ENCODE results near the gene POLL. TPM values are rescaled to one million over a fixed set of nuclear protein-coding genes. Genes with fewer than 3 reads are reported as not detected.

POLL gene
- total RNA-seq, 1 donor from 2014 or later = 47.3 TPM

DNA sequence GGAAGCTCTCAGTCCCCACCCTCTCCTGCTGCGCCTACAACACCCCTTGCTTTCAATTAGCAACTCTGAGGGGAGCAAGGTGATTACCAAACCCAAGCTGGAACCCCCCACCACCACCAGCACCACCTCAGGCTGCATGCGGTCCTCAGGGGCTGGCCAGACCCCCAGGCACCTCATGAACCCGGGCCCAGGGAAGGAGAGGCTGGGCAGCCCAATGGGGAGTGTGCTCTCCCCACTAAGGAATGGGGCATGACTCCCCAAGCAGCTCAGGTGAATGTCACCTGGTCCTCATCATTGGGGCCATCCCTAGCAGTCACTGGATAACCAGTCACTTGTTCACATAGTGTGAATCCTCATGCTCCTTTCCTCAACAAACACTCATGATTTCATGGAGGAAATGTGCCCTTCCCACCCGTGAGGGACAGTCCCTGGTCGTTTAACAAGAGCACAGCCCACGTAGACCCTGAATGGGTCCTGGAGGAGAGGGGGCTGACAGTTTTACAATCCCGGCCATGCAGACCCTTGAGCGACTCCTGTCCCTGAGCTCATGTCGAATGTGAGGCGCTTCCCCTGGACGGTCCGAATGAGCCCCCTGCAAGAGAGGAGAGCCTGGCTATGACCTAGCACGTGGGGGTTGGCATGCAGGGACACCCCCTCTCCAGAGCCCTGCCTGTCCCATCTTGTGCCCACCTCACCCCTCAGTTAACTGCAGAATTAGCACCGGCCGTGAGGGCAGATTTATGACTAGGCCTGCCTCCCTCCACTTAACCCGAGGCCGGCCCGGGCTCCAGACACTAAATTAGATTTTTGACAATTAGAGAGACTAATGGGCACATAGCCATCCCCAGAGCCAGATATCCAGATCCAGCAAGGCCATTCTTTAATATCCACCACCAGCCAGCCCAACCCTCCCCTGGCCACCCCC lies 29.1 kb downstream of the POLL start:
- Mint-ChIP-seq H3K4me1 (peaks cover 17% of the 10 kb centered on the region), H3K9me3 (no peaks in the 10 kb centered on the region), H3K27ac (no peak overlapping the region), H3K4me3 (no peak overlapping the region), H3K36me3 (peaks cover 8% of the 10 kb centered on the region), H3K27me3 (ENCODE audit: low read depth) (peaks cover 24% of the 10 kb centered on the region)
- TF ChIP-seq, protein P1, sequence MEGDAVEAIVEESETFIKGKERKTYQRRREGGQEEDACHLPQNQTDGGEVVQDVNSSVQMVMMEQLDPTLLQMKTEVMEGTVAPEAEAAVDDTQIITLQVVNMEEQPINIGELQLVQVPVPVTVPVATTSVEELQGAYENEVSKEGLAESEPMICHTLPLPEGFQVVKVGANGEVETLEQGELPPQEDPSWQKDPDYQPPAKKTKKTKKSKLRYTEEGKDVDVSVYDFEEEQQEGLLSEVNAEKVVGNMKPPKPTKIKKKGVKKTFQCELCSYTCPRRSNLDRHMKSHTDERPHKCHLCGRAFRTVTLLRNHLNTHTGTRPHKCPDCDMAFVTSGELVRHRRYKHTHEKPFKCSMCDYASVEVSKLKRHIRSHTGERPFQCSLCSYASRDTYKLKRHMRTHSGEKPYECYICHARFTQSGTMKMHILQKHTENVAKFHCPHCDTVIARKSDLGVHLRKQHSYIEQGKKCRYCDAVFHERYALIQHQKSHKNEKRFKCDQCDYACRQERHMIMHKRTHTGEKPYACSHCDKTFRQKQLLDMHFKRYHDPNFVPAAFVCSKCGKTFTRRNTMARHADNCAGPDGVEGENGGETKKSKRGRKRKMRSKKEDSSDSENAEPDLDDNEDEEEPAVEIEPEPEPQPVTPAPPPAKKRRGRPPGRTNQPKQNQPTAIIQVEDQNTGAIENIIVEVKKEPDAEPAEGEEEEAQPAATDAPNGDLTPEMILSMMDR (IDR thresholded peaks at IDR 0.05; ENCODE audit: unreplicated experiment) = no peak
- no peak for DNase-seq (ENCODE audit: low spot score in 2 of 2, unreplicated experiment in 2 of 2)

DNA sequence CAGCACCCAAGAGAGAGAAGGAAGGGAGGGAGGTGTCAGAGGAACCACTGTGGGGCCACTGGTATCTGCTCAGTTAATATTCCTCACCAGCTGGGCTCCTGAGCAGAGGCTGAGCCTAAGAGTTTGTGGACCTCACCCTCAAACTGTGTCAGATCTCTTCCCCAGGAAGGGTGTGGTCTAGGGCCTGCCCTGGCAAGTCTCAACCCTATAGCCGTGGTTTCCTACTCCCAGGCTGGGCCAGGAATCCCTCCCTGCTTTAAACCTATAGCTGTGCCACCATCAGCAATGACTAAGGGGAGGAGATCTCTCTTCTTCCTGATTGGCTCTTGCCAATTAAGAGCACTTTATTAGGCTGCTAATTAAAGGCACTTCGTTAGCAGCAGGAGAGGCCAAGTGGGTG lies 29.9 kb downstream of the POLL start:
- Mint-ChIP-seq H3K36me3 (peaks cover 15% of the 10 kb centered on the region), H3K4me1 (peaks cover 17% of the 10 kb centered on the region), H3K9me3 (no peaks in the 10 kb centered on the region), H3K4me3 (no peak overlapping the region), H3K27me3 (ENCODE audit: low read depth) (peaks cover 17% of the 10 kb centered on the region), H3K27ac (no peak overlapping the region)
- DNase-seq (ENCODE audit: low spot score in 2 of 2, unreplicated experiment in 2 of 2) = no peak
- TF ChIP-seq, protein P1 (IDR thresholded peaks at IDR 0.05; ENCODE audit: unreplicated experiment) = no peak

GRCh38 chr10:101557541-101557940 lies 30.5 kb downstream of the POLL start:
- Mint-ChIP-seq H3K4me3 (no peak overlapping the region), H3K9me3 (no peaks in the 10 kb centered on the region), H3K4me1 (peaks cover 17% of the 10 kb centered on the region), H3K36me3 (peaks cover 21% of the 10 kb centered on the region), H3K27me3 (ENCODE audit: low read depth) (peaks cover 10% of the 10 kb centered on the region), H3K27ac (no peak overlapping the region)
- no peak for DNase-seq (ENCODE audit: low spot score in 2 of 2, unreplicated experiment in 2 of 2)
- TF ChIP-seq, protein P1 (IDR thresholded peaks at IDR 0.05; ENCODE audit: unreplicated experiment) = no peak

- DNase-seq (ENCODE audit: low spot score in 2 of 2, unreplicated experiment in 2 of 2) = no peak
- Mint-ChIP-seq H3K4me3 (no peak overlapping the region), H3K9me3 (no peaks in the 10 kb centered on the region), H3K27ac (no peak overlapping the region), H3K36me3 (peaks cover 41% of the 10 kb centered on the region), H3K27me3 (ENCODE audit: low read depth) (no peaks in the 10 kb centered on the region), H3K4me1 (no peaks in the 10 kb centered on the region)
- TF ChIP-seq, protein P1 (IDR thresholded peaks at IDR 0.05; ENCODE audit: unreplicated experiment) = no peak
Observed at GRCh38 chr10:101552442-101552841, 35.6 kb downstream of the POLL start.

DNA sequence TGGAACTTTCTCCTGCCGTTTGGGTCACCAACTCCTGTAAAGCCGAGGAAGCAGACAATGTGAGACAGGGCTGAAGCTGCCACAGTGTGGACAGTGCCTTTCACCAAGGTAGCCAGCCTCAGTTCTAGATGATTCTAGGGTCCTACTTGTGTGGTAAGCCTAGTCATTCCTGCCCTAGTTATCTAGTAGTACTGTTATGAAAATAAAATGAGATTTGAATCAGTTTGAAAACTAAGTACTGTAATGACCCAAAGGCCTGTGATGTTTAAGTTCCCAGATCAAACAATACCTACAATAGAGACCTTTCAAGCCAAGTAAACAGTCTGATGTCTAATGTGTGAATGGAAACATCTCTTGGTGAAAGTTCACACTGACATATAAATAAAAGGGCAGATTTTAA lies 37.1 kb downstream of the POLL start:
- peaks cover 49% of the 10 kb centered on the region for H3K36me3 Mint-ChIP-seq
- H3K9me3 Mint-ChIP-seq = peaks cover 9% of the 10 kb centered on the region
- H3K4me3 Mint-ChIP-seq = no peak overlapping the region

More for the DNA sequence above, 37.1 kb downstream of the POLL start:
- DNase-seq (ENCODE audit: low spot score in 2 of 2, unreplicated experiment in 2 of 2) = no peak
- TF ChIP-seq, protein P1 (IDR thresholded peaks at IDR 0.05; ENCODE audit: unreplicated experiment) = no peak
- Mint-ChIP-seq H3K27me3 (ENCODE audit: low read depth) (no peaks in the 10 kb centered on the region), H3K4me1 (peaks cover 1% of the 10 kb centered on the region), H3K27ac (no peak overlapping the region)
